H9 (cell line): ENCODE results near the gene TMEM163. TPM values are rescaled to one million over a fixed set of nuclear protein-coding genes. Genes with fewer than 3 reads are reported as not detected.

Experiments
- DNase-seq: peaks from one replicate; pipeline ENCODE4 v3.0.0-alpha.2; 2017
- H2AFZ ChIP-seq: one replicate; pipeline ENCODE4 v1.6.1; 2013; ENCODE audit warnings: mild to moderate bottlenecking, low read length, control low read depth, moderate library complexity
- H2AK5ac ChIP-seq: 2 replicates; pipeline ENCODE4 v1.6.1; 2013; ENCODE audit warnings: low read length, control low read depth, mixed read lengths; ENCODE audit not compliant: insufficient read length
- H2BK120ac ChIP-seq: one replicate; pipeline ENCODE4 v1.6.1; 2013; ENCODE audit warnings: low read depth, mild to moderate bottlenecking, low read length, control low read depth, inconsistent platforms; ENCODE audit not compliant: poor library complexity, severe bottlenecking
- H2BK12ac ChIP-seq: 2 replicates; pipeline ENCODE4 v1.6.1; 2013; ENCODE audit warnings: low read length, control low read depth, mixed read lengths, low read depth; ENCODE audit not compliant: insufficient read length
- H2BK15ac ChIP-seq: 2 replicates; pipeline ENCODE4 v1.6.1; 2013; ENCODE audit warnings: low read depth, low read length, control low read depth
- H2BK20ac ChIP-seq: one replicate; pipeline ENCODE4 v1.6.1; 2013; ENCODE audit warnings: low read depth, mild to moderate bottlenecking, low read length, control low read depth, inconsistent platforms; ENCODE audit not compliant: poor library complexity, severe bottlenecking
- H2BK5ac ChIP-seq: 2 replicates; pipeline ENCODE4 v1.6.1; 2013; ENCODE audit warnings: low read length, control low read depth, mixed read lengths; ENCODE audit not compliant: insufficient read length
- H3K14ac ChIP-seq: 2 replicates; pipeline ENCODE4 v1.6.1; 2013; ENCODE audit warnings: low read length, control low read depth; ENCODE audit not compliant: insufficient read depth
- H3K18ac ChIP-seq: 2 replicates; pipeline ENCODE4 v1.6.1; 2013; ENCODE audit warnings: low read depth, mild to moderate bottlenecking, mixed read lengths, low read length, control low read depth; ENCODE audit not compliant: insufficient read length
- H3K23ac ChIP-seq: 2 replicates; pipeline ENCODE4 v1.6.1; 2013; ENCODE audit warnings: low read length, control low read depth, mixed read lengths, low read depth; ENCODE audit not compliant: insufficient read length
- H3K23me2 ChIP-seq: 2 replicates; pipeline ENCODE4 v1.6.1; 2013; ENCODE audit warnings: low read depth, mild to moderate bottlenecking, mixed read lengths, low read length, control low read depth; ENCODE audit not compliant: insufficient read length, poor library complexity, severe bottlenecking
- H3K27ac ChIP-seq: 2 replicates; pipeline ENCODE4 v1.5.1; 2013; ENCODE audit warnings: low read length, control low read depth, mixed read lengths, low read depth; ENCODE audit not compliant: insufficient read length
- H3K27me3 ChIP-seq: 2 replicates; pipeline ENCODE4 v1.6.1; 2013; ENCODE audit warnings: low read length, control low read depth, inconsistent platforms; ENCODE audit not compliant: insufficient read depth
- H3K4ac ChIP-seq: 2 replicates; pipeline ENCODE4 v1.6.1; 2013; ENCODE audit warnings: low read depth, mild to moderate bottlenecking, control low read depth, inconsistent platforms, low read length, moderate library complexity
- H3K4me1 ChIP-seq: 2 replicates; pipeline ENCODE4 v1.6.1; 2013; ENCODE audit warnings: low read length, control low read depth, inconsistent platforms; ENCODE audit not compliant: insufficient read depth
- H3K4me2 ChIP-seq: 2 replicates; pipeline ENCODE4 v1.6.1; 2013; ENCODE audit warnings: low read length, control low read depth, mixed read lengths; ENCODE audit not compliant: insufficient read length, insufficient read depth
- H3K56ac ChIP-seq: 2 replicates; pipeline ENCODE4 v1.6.1; 2013; ENCODE audit warnings: low read depth, mild to moderate bottlenecking, mixed read lengths, low read length, control low read depth; ENCODE audit not compliant: insufficient read length
- H3K79me1 ChIP-seq: 2 replicates; pipeline ENCODE4 v1.6.1; 2013; ENCODE audit warnings: low read depth, mild to moderate bottlenecking, moderate library complexity, low read length, control low read depth, inconsistent platforms; ENCODE audit not compliant: insufficient read depth, poor library complexity, severe bottlenecking
- H3K79me2 ChIP-seq: 2 replicates; pipeline ENCODE4 v1.6.1; 2013; ENCODE audit warnings: low read length, control low read depth, inconsistent platforms; ENCODE audit not compliant: insufficient read depth
- H3K9ac ChIP-seq: 2 replicates; pipeline ENCODE4 v1.6.1; 2013; ENCODE audit warnings: low read length, control low read depth, mixed read lengths; ENCODE audit not compliant: insufficient read length; ENCODE audit errors: extremely low read depth
- H3K9me3 ChIP-seq: one replicate; pipeline ENCODE4 v1.6.1; 2013; ENCODE audit warnings: low read depth, low read length, inconsistent platforms; ENCODE audit not compliant: control insufficient read depth
- H3T11ph ChIP-seq: one replicate; pipeline ENCODE4 v1.6.1; 2013; ENCODE audit warnings: mild to moderate bottlenecking, low read length, control low read depth, inconsistent platforms
- H4K20me1 ChIP-seq: one replicate; pipeline ENCODE4 v1.6.1; 2013; ENCODE audit not compliant: control insufficient read depth, insufficient read length, insufficient read depth
- H4K5ac ChIP-seq: 2 replicates; pipeline ENCODE4 v1.6.1; 2013; ENCODE audit warnings: low read depth, mild to moderate bottlenecking, mixed read lengths, low read length, control low read depth; ENCODE audit not compliant: insufficient read length
- H4K8ac ChIP-seq: replicated peaks from 2 replicates; pipeline ENCODE4 v1.6.1; 2013; ENCODE audit warnings: low read length, control low read depth, mixed read lengths, low read depth; ENCODE audit not compliant: insufficient read length
- H4K91ac ChIP-seq: 2 replicates; pipeline ENCODE4 v1.6.1; 2013; ENCODE audit warnings: low read depth, mild to moderate bottlenecking, moderate library complexity, mixed read lengths, low read length, control low read depth; ENCODE audit not compliant: insufficient read length
- H3K27ac Mint-ChIP-seq, 3 experiments: 2 replicates in 2 of 3; 3 replicates in 1 of 3; pipeline ENCODE4 v1.8.0; 2020 to 2021; ENCODE audit warnings: mixed read lengths in 3 of 3, mild to moderate bottlenecking in 1 of 3, moderate library complexity in 1 of 3
- H3K27me3 Mint-ChIP-seq: 2 replicates; pipeline ENCODE4 v1.8.0; 2021; ENCODE audit warnings: low read depth, mild to moderate bottlenecking, moderate library complexity, mixed read lengths
- H3K36me3 Mint-ChIP-seq, 3 experiments: 2 replicates in 2 of 3; 3 replicates in 1 of 3; pipeline ENCODE4 v1.8.0; 2020 to 2021; ENCODE audit warnings: low read depth in 3 of 3, mixed read lengths in 3 of 3; ENCODE audit not compliant: insufficient read depth in 1 of 3
- H3K4me1 Mint-ChIP-seq, 2 experiments: 2 replicates each; pipeline ENCODE4 v1.8.0; 2020; ENCODE audit warnings: mixed read lengths in 2 of 2
- H3K4me3 Mint-ChIP-seq, 2 experiments: 2 replicates in 1 of 2; 3 replicates in 1 of 2; pipeline ENCODE4 v1.8.0; 2020 to 2021; ENCODE audit warnings: mild to moderate bottlenecking in 2 of 2, mixed read lengths in 2 of 2, moderate library complexity in 1 of 2
- H3K9me3 Mint-ChIP-seq, 2 experiments: 2 replicates in 1 of 2; 3 replicates in 1 of 2; pipeline ENCODE4 v1.8.0; 2020; ENCODE audit warnings: mild to moderate bottlenecking in 2 of 2, mixed read lengths in 2 of 2, moderate library complexity in 1 of 2
- CTCF ChIP-seq: fragments of 200-600 bp; sonication (generic); conservative IDR thresholded peaks from 3 replicates; pipeline ENCODE4 v1.8.0; 2021; ENCODE audit warnings: antibody characterized with exemption, mild to moderate bottlenecking
- WGBS: extraction: QIAGEN DNeasy Blood & Tissue Kit; methylation state at CpG from one replicate; pipeline ENCODE4 v1.1.7; 2013; ENCODE audit warnings: missing lambda C conversion rate, low lambda C conversion rate, mixed read lengths; ENCODE audit not compliant: insufficient read length; ENCODE audit errors: extremely low coverage; 5-methylcytosine and 5-hydroxymethylcytosine counted together
- total RNA-seq: library from RNA; stranded (reverse); gene quantifications from 2 replicates; pipeline ENCODE4 v1.2.1, GENCODE V29; 2021

The TMEM163 gene
- total RNA-seq, 1 experiment from 2014 or later: 0.39 TPM

GRCh38 chr2:134718023-134718816, 580 bp downstream of the TMEM163 start:
- Histone ChIP-seq H2BK20ac (no peak overlapping the region), H3K79me2 (no peaks in the 10 kb centered on the region), H3K4me2 (peak overlapping the region; percentile 100), H2BK120ac (no peak overlapping the region), H4K5ac (no peak overlapping the region), H2AFZ (peak overlapping the region; percentile 26), H2BK15ac (no peak overlapping the region), H3K14ac (no peak overlapping the region; the same call in 1 of the 2 replicates), H3K23me2 (peaks cover 14% of the 10 kb centered on the region), H3K9ac (peak overlapping the region; percentile 30), H3K27me3 (peaks cover 29% of the 10 kb centered on the region), H2AK5ac (no peak overlapping the region), H3K23ac (no peak overlapping the region), H4K91ac (no peak overlapping the region), H3T11ph (no peak overlapping the region), H3K27ac (no peak overlapping the region), H2BK12ac (no peak overlapping the region), H3K56ac (no peak overlapping the region), H3K9me3 (no peaks in the 10 kb centered on the region), H3K18ac (no peak overlapping the region), H3K4me1 (no peaks in the 10 kb centered on the region), H4K20me1 (no peaks in the 10 kb centered on the region), H4K8ac (no peak overlapping the region), H3K4ac (no peak overlapping the region), H3K79me1 (no peaks in the 10 kb centered on the region), H2BK5ac (no peak overlapping the region)
- H3K4me3 Mint-ChIP-seq: peak overlapping the region; percentile 71 to 88
- peak overlapping the region in 1 of 3 experiments; percentile 24; a peak in 1 of 7 replicates for H3K27ac Mint-ChIP-seq
- H3K4me1 Mint-ChIP-seq: peaks cover 17 to 21% of the 10 kb centered on the region in 2 experiments
- no peak for TF ChIP-seq CTCF
- H3K9me3 Mint-ChIP-seq: no peaks in the 10 kb centered on the region; a peak in 1 of 5 replicates
- no CpG with 5 or more reads among the region's 91 CpGs for WGBS
- H3K36me3 Mint-ChIP-seq: peaks cover 0 to 2% (median 0%) of the 10 kb centered on the region in 3 experiments; a peak in 2 of 7 replicates
- DNase-seq: peak; percentile 46
- peaks cover 80% of the 10 kb centered on the region for H3K27me3 Mint-ChIP-seq
